Activated B cell treated with CpG ODN at 0.5 μM for 24 hours (primary cell): ENCODE data around the gene PLA2G5. TPM values are rescaled to one million over a fixed set of nuclear protein-coding genes. Genes with fewer than 3 reads are reported as not detected.

Experiments
- ATAC-seq: fragments of 200-7000 bp; cut with Tn5 transposase; one replicate; pipeline ENCODE4 v1.10.0; 2021; ENCODE audit warnings: low read depth, mild to moderate bottlenecking, moderate library complexity
- CTCF ChIA-PET: fragments of 350-600 bp; sonication (Branson Sonifier 250); formaldehyde crosslinking; loops from one replicate; lab custom pipeline; 2021; ENCODE audit warnings: antibody characterized with exemption; lab: Charles Lee
- POLR2A ChIA-PET: fragments of 350-600 bp; sonication (Branson Sonifier 250); formaldehyde crosslinking; loops from one replicate; lab custom pipeline; 2021; ENCODE audit warnings: antibody characterized with exemption; lab: Charles Lee
- DNase-seq: peaks from one replicate; pipeline ENCODE4 v3.0.0; 2022
- H3K27ac Mint-ChIP-seq: one replicate; pipeline ENCODE4 v1.8.0; 2020; ENCODE audit warnings: mixed read lengths
- H3K27me3 Mint-ChIP-seq: one replicate; pipeline ENCODE4 v1.8.0; 2021; ENCODE audit warnings: mixed read lengths
- H3K36me3 Mint-ChIP-seq: one replicate; pipeline ENCODE4 v1.8.0; 2021; ENCODE audit warnings: low read depth, mixed read lengths
- H3K4me1 Mint-ChIP-seq: one replicate; pipeline ENCODE4 v1.8.0; 2021; ENCODE audit warnings: mixed read lengths
- H3K4me3 Mint-ChIP-seq: one replicate; pipeline ENCODE4 v1.8.0; 2020; ENCODE audit warnings: mild to moderate bottlenecking, mixed read lengths
- H3K9me3 Mint-ChIP-seq: one replicate; pipeline ENCODE4 v1.8.0; 2020; ENCODE audit warnings: mixed read lengths
- CTCF ChIP-seq: fragments of 200-600 bp; IDR thresholded peaks from one replicate; pipeline ENCODE4 v1.8.0; 2022; ENCODE audit warnings: antibody characterized with exemption, mild to moderate bottlenecking
- intact Hi-C: fragments of 100-400 bp; cut with micrococcal nuclease; formaldehyde crosslinking; loops from one replicate; pipeline ENCODE4 v1.15.1; 2024
- total RNA-seq: library from RNA; stranded (reverse); gene quantifications from 2 replicates; pipeline ENCODE4 v1.2.3, GENCODE V29; 2022

PLA2G5 gene
- total RNA-seq, 1 donor from 2014 or later = not detected

GRCh38 chr1:20120796-20121195 lies 50.8 kb downstream of the PLA2G5 start:
- ATAC-seq (no peak), DNase-seq (no peak)
- H3K9me3 Mint-ChIP-seq = no peaks in the 10 kb centered on the region
- POLR2A ChIA-PET = interaction anchor here (1.6 kb wide), 1 partner anchor 51 kb away, joined by 16 read pairs; no protein-coding TSS in a partner anchor
- H3K27ac Mint-ChIP-seq = no peak overlapping the region
- intact Hi-C loops = no loop called here
- CTCF ChIA-PET = interaction anchor here (0.9 kb wide), 1 partner anchor 32 kb away, joined by 3 read pairs; no protein-coding TSS in a partner anchor
- no peaks in the 10 kb centered on the region for H3K36me3 Mint-ChIP-seq
- no peaks in the 10 kb centered on the region for H3K27me3 Mint-ChIP-seq
- no peak overlapping the region for H3K4me3 Mint-ChIP-seq
- no peak for TF ChIP-seq CTCF
- H3K4me1 Mint-ChIP-seq = peaks cover 70% of the 10 kb centered on the region

- intact Hi-C loops = no loop called here
- Mint-ChIP-seq H3K9me3 (no peaks in the 10 kb centered on the region), H3K36me3 (no peaks in the 10 kb centered on the region), H3K4me1 (peaks cover 71% of the 10 kb centered on the region), H3K27ac (no peak overlapping the region), H3K4me3 (no peak overlapping the region), H3K27me3 (no peaks in the 10 kb centered on the region)
- no peak for DNase-seq
- peak; percentile 64 for ATAC-seq
- no peak for TF ChIP-seq CTCF
- POLR2A ChIA-PET = interaction anchor here (0.6 to 1.0 kb wide), 4 partner anchors 46 to 1390 kb away, joined by 4 to 6 read pairs (median 5); no protein-coding TSS in a partner anchor
- CTCF ChIA-PET = interaction anchor here (1.1 kb wide), 1 partner anchor 28 kb away, joined by 5 read pairs; no protein-coding TSS in a partner anchor
Observed at GRCh38 chr1:20123722-20124455, 53.9 kb downstream of the PLA2G5 start.

GRCh38 chr1:20124456-20125057 lies 54.6 kb downstream of the PLA2G5 start:
- Mint-ChIP-seq H3K27ac (peak overlapping the region; percentile 35), H3K36me3 (no peaks in the 10 kb centered on the region), H3K4me1 (peaks cover 64% of the 10 kb centered on the region), H3K4me3 (no peak overlapping the region), H3K27me3 (no peaks in the 10 kb centered on the region), H3K9me3 (peaks cover under 1% of the 10 kb centered on the region)
- ATAC-seq = no peak
- intact Hi-C loops = no loop called here
- POLR2A ChIA-PET = interaction anchor here (0.7 kb wide), 1 partner anchor 47 kb away, joined by 6 read pairs; no protein-coding TSS in a partner anchor
- CTCF ChIA-PET = interaction anchor here (1.1 kb wide), 1 partner anchor 27 kb away, joined by 5 read pairs; no protein-coding TSS in a partner anchor
- no peak for TF ChIP-seq CTCF
- no peak for DNase-seq

- peaks cover 5% of the 10 kb centered on the region for H3K9me3 Mint-ChIP-seq
- TF ChIP-seq CTCF = no peak
- CTCF ChIA-PET = no interaction called here
- H3K27ac Mint-ChIP-seq = no peak overlapping the region
- H3K4me1 Mint-ChIP-seq = peaks cover 59% of the 10 kb centered on the region
- no peak overlapping the region for H3K4me3 Mint-ChIP-seq
- POLR2A ChIA-PET = no interaction called here
- no peaks in the 10 kb centered on the region for H3K27me3 Mint-ChIP-seq
- H3K36me3 Mint-ChIP-seq = no peaks in the 10 kb centered on the region
- DNase-seq (no peak), ATAC-seq (no peak)
- intact Hi-C loops = no loop called here
Observed at GRCh38 chr1:20125100-20125499, 55.1 kb downstream of the PLA2G5 start.
